Activated T-helper 1 cell treated with anti-CD3 and anti-CD28 coated beads, Interleukin-2, amount 50 U/mL, for 16 hours (primary cell): ENCODE results near the gene GPHA2.

Experiments used
- DNase-seq, 2 donors: peaks; one replicate each; pipeline ENCODE4 v3.0.0-alpha.2; 2020; ENCODE audit warnings: low read depth in 1 of 2, low spot score in 1 of 2

GPHA2 gene

GRCh38 chr11:64891880-64892279 lies 43.8 kb downstream of the GPHA2 start:
- no peak for DNase-seq

GRCh38 chr11:64891215-64891848 lies 44.4 kb downstream of the GPHA2 start:
- no peak for DNase-seq

- no peak for DNase-seq
Measured at GRCh38 chr11:64890522-64890939, 45.2 kb downstream of the GPHA2 start.

GRCh38 chr11:64888729-64889511 lies 46.8 kb downstream of the GPHA2 start:
- DNase-seq, result no peak

GRCh38 chr11:64888406-64888728 lies 47.3 kb downstream of the GPHA2 start:
- no peak for DNase-seq

- DNase-seq, result peak; percentile 75 to 79
Measured at GRCh38 chr11:64887757-64888405, 47.8 kb downstream of the GPHA2 start.

- DNase-seq, result no peak
Measured at GRCh38 chr11:64887234-64887756, 48.4 kb downstream of the GPHA2 start.

- no peak for DNase-seq
Measured at GRCh38 chr11:64885367-64886286, 50.1 kb downstream of the GPHA2 start.
